OCI-LY7 (cell line): Measurements from ENCODE around the gene SDK2. TPM values are rescaled to one million over a fixed set of nuclear protein-coding genes. Genes with fewer than 3 reads are reported as not detected.

Source experiments
- BruUV-seq: library from RNA; stranded (reverse); fragments of 400-500 nt; replicated peaks from 2 replicates; lab custom pipeline; 2021; lab: Mats Ljungman, UMichigan
- CTCF ChIA-PET: fragments of 300-600 bp; sonication (Branson Sonifier 250); formaldehyde crosslinking; loops from one replicate; lab custom pipeline; 2022; ENCODE audit warnings: antibody characterized with exemption; ENCODE audit not compliant: unreplicated experiment; lab: Charles Lee
- POLR2A ChIA-PET: fragments of 300-600 bp; sonication (Branson Sonifier 250); formaldehyde crosslinking; loops from one replicate; lab custom pipeline; 2022; ENCODE audit warnings: antibody characterized with exemption; lab: Charles Lee
- DNase-seq: peaks from one replicate; pipeline ENCODE4 v3.0.0-alpha.2; 2015; ENCODE audit warnings: low spot score
- H2AFZ ChIP-seq: fragments of 200-600 bp; sonication (generic), shearing (Covaris generic); 2 replicates; pipeline ENCODE4 v1.6.1; 2014; ENCODE audit warnings: mild to moderate bottlenecking, antibody characterized with exemption, low read length, moderate library complexity
- H3K27ac ChIP-seq: fragments of 200-600 bp; sonication (generic); 2 replicates; pipeline ENCODE4 v1.5.1; 2014; ENCODE audit warnings: mixed run types, low read depth, mild to moderate bottlenecking, moderate library complexity, low read length, inconsistent platforms; ENCODE audit not compliant: poor library complexity, severe bottlenecking
- H3K36me3 ChIP-seq: fragments of 200-600 bp; sonication (generic); 2 replicates; pipeline ENCODE4 v1.6.1; 2014; ENCODE audit warnings: mild to moderate bottlenecking, antibody characterized with exemption, low read length, moderate library complexity, mixed read lengths; ENCODE audit not compliant: insufficient read depth
- H3K4me1 ChIP-seq: fragments of 200-600 bp; sonication (generic); 2 replicates; pipeline ENCODE4 v1.5.1; 2014; ENCODE audit warnings: mild to moderate bottlenecking, low read length; ENCODE audit not compliant: insufficient read depth, poor library complexity, severe bottlenecking
- H3K4me2 ChIP-seq: fragments of 200-600 bp; sonication (generic); 2 replicates; pipeline ENCODE4 v1.6.1; 2014; ENCODE audit warnings: mild to moderate bottlenecking, low read length
- H3K4me3 ChIP-seq: fragments of 200-600 bp; sonication (generic); 2 replicates; pipeline ENCODE4 v1.5.1; 2014; ENCODE audit warnings: mild to moderate bottlenecking, low read depth, low read length; ENCODE audit not compliant: poor library complexity, severe bottlenecking
- H3K79me2 ChIP-seq: fragments of 200-600 bp; sonication (generic); 2 replicates; pipeline ENCODE4 v1.6.1; 2016; ENCODE audit warnings: low read depth, mild to moderate bottlenecking, low read length, moderate library complexity, mixed read lengths; ENCODE audit not compliant: insufficient read depth
- H3K9me2 ChIP-seq: fragments of 200-600 bp; sonication (generic); 2 replicates; pipeline ENCODE4 v1.6.1; 2016; ENCODE audit warnings: mild to moderate bottlenecking, low read length, mixed read lengths; ENCODE audit not compliant: insufficient read depth
- H3K9me3 ChIP-seq: fragments of 200-600 bp; sonication (generic); 2 replicates; pipeline ENCODE4 v1.6.1; 2014; ENCODE audit warnings: mild to moderate bottlenecking, mixed run types, low read length, mixed read lengths
- H4K20me1 ChIP-seq: fragments of 200-600 bp; sonication (generic); 2 replicates; pipeline ENCODE4 v1.6.1; 2014; ENCODE audit warnings: mild to moderate bottlenecking, antibody characterized with exemption, low read length, moderate library complexity, mixed read lengths; ENCODE audit not compliant: insufficient read depth
- EZH2phosphoT487 ChIP-seq: fragments of 200-600 bp; sonication (generic); IDR thresholded peaks from 2 replicates; pipeline ENCODE4 v1.6.1; 2018; ENCODE audit warnings: low read depth, borderline replicate concordance, mild to moderate bottlenecking, mixed run types, antibody characterized with exemption, low read length, moderate library complexity, mixed read lengths
- intact Hi-C: fragments of 100-400 bp; cut with micrococcal nuclease; formaldehyde crosslinking; loops from one replicate; pipeline ENCODE4 v1.10.0; 2022; ENCODE audit not compliant: unreplicated experiment
- total RNA-seq, 2 experiments: library from RNA; depleted of rRNA in 1 of 2; stranded (reverse); fragments of >200 nt in 1 of 2; shearing (Covaris generic) in 1 of 2; gene quantifications; 2 replicates each; pipeline ENCODE4 v1.2.3, GENCODE V29; 2014 to 2022
- TF ChIP-seq, protein P1 (sequence below): fragments of 200-600 bp; sonication (generic); conservative IDR thresholded peaks from 2 replicates; pipeline ENCODE4 v1.5.1; 2014; ENCODE audit warnings: mild to moderate bottlenecking, antibody characterized with exemption, low read length, moderate library complexity, mixed read lengths

SDK2 gene
- total RNA-seq, 2 experiments from 2014 or later: 0.32 to 1.8 TPM

DNA sequence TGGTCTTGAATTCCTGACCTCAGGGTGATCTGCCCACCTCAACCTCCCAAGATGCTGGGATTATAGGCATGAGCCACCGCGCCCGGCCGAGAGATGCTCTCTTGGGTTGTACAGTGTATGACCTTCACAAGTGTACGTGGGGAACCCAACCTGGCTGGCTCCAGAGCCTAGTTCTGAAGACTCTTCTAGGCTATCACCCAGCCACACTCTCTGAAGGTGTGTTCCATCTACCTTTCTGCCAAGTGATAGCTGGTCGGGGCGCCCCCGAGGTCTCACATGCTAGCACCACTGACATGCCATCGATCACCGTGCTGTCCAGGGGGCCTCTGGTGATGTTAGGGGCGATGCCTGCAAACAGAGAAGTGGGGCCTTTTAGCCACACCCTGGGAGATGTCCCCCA is 210.7 kb downstream of the SDK2 start:
- intact Hi-C loops: no loop called here
- H3K4me2 ChIP-seq: no peak overlapping the region
- no peak overlapping the region for H3K27ac ChIP-seq
- POLR2A ChIA-PET: interaction anchor here (0.8 kb wide), 1 partner anchor 277 kb away, joined by 3 read pairs; no protein-coding TSS in a partner anchor
- TF ChIP-seq, protein P1, sequence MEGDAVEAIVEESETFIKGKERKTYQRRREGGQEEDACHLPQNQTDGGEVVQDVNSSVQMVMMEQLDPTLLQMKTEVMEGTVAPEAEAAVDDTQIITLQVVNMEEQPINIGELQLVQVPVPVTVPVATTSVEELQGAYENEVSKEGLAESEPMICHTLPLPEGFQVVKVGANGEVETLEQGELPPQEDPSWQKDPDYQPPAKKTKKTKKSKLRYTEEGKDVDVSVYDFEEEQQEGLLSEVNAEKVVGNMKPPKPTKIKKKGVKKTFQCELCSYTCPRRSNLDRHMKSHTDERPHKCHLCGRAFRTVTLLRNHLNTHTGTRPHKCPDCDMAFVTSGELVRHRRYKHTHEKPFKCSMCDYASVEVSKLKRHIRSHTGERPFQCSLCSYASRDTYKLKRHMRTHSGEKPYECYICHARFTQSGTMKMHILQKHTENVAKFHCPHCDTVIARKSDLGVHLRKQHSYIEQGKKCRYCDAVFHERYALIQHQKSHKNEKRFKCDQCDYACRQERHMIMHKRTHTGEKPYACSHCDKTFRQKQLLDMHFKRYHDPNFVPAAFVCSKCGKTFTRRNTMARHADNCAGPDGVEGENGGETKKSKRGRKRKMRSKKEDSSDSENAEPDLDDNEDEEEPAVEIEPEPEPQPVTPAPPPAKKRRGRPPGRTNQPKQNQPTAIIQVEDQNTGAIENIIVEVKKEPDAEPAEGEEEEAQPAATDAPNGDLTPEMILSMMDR: no peak
- TF ChIP-seq EZH2phosphoT487: no peak
- no peak overlapping the region for H3K4me3 ChIP-seq
- no peaks in the 10 kb centered on the region for H3K9me2 ChIP-seq
- no peak for DNase-seq
- no peaks in the 10 kb centered on the region for H3K9me3 ChIP-seq
- no peaks in the 10 kb centered on the region for H3K79me2 ChIP-seq
- CTCF ChIA-PET: interaction anchor here (1.4 kb wide), 1 partner anchor 16 kb away, joined by 3 read pairs; no protein-coding TSS in a partner anchor
- no peaks in the 10 kb centered on the region for H3K4me1 ChIP-seq
- H2AFZ ChIP-seq: no peak overlapping the region
- no peaks in the 10 kb centered on the region for H3K36me3 ChIP-seq
- no peaks in the 10 kb centered on the region for H4K20me1 ChIP-seq
- BruUV-seq: no TSS peak

DNA sequence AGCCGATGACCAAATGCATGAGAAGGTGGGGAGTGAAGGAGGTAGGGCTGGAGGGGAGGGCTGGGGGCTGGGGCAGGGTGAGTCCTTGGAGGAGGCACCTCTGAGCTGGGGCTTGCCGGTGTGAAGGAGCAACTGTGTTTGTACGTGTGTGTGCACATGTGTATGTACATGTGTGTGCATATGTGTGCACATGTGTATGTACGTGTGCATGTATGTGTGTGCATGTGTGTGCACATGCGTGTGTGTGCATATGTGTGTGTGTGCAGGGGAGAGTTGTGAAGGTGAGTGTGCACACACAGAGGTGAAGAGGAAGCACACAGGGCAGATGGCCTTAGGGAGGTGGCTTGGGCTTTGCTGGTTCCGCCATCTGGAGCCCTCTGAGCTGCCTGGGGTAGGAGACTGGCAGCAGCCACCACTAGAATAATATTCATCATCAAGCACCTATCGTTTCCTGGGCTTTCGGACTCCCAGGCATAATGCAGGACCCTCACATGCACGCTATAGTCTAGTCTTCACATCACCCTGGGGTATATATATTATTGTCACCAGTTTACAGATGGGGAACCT is 211.5 kb downstream of the SDK2 start:
- no peak overlapping the region for H2AFZ ChIP-seq
- DNase-seq: no peak
- H3K9me2 ChIP-seq: no peaks in the 10 kb centered on the region
- TF ChIP-seq, protein P1: no peak
- no peak for TF ChIP-seq EZH2phosphoT487
- no peak overlapping the region for H3K4me3 ChIP-seq
- H3K4me2 ChIP-seq: no peak overlapping the region
- CTCF ChIA-PET: no interaction called here
- H3K36me3 ChIP-seq: no peaks in the 10 kb centered on the region
- H3K4me1 ChIP-seq: no peaks in the 10 kb centered on the region
- BruUV-seq: no TSS peak
- intact Hi-C loops: no loop called here
- H3K9me3 ChIP-seq: no peaks in the 10 kb centered on the region
- POLR2A ChIA-PET: no interaction called here
- no peaks in the 10 kb centered on the region for H4K20me1 ChIP-seq
- H3K79me2 ChIP-seq: no peaks in the 10 kb centered on the region
- no peak overlapping the region for H3K27ac ChIP-seq

DNA sequence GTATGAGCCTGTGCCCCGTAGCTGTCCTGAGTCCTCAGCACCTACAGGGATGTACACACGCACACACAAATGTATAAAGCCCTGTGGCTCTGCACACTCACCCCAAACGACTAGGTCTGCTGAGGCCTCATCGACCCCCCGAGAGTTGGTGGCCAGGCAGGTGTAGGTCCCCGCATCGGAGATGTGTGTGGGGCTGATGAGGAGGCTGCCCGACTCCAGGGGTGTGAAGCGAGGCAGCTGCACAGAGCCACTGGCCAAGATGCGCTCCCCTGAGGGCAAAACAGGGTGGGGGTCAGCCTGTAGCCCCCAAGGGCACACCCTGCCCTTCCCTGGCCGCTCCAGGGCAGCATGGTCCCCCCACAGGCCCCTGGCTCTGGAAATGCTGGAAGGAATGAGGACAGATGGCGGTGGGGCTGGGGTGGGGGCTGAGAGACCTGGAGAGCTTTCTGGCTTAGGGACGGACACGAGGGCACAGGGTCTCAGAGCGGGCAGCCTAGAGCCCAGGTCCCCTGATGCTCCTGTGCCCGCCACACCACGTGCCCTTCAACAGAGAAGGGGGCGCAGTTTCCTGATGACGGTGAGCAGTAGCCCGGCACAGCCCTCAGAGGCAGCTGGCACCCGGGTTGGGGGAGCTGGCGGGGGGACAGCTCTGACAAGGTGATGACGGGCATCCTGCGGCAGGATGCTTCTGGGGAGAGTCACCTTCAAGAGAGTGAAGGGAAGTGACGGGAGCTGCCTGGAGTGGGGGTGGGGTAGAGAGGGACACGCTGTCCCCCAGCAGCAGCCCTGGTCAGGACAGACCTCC is 212.6 kb downstream of the SDK2 start:
- Histone ChIP-seq H3K36me3 (no peaks in the 10 kb centered on the region), H3K4me3 (no peak overlapping the region), H4K20me1 (no peaks in the 10 kb centered on the region), H3K79me2 (no peaks in the 10 kb centered on the region), H2AFZ (no peak overlapping the region), H3K4me1 (no peaks in the 10 kb centered on the region), H3K27ac (no peak overlapping the region), H3K9me3 (no peaks in the 10 kb centered on the region), H3K4me2 (no peak overlapping the region), H3K9me2 (no peaks in the 10 kb centered on the region)
- no peak for TF ChIP-seq EZH2phosphoT487
- TF ChIP-seq, protein P1: no peak
- ChIA-PET POLR2A (no interaction called here), CTCF (no interaction called here)
- intact Hi-C loops: no loop called here
- BruUV-seq: no TSS peak
- no peak for DNase-seq
